Keratinocyte (primary cell): ENCODE results near the gene DEGS2. TPM values are rescaled to one million over a fixed set of nuclear protein-coding genes. Genes with fewer than 3 reads are reported as not detected.

ENCODE experiments used
- DNase-seq: peaks from one replicate; pipeline ENCODE4 v3.0.0-alpha.2; 2011; ENCODE audit warnings: low read depth, missing footprints, low spot score
- FAIRE-seq: peaks from 2 replicates; lab custom pipeline; 2011; peaks lifted over from hg19 to GRCh38; lab: Jason Lieb, UNC
- H2AFZ ChIP-seq: 2 replicates; pipeline ENCODE4 v1.6.0; 2012; ENCODE audit warnings: low read length, control low read depth, inconsistent platforms; ENCODE audit not compliant: control insufficient read depth
- H3K27ac ChIP-seq: 2 replicates; pipeline ENCODE4 v1.5.1; 2011; ENCODE audit warnings: low read length; ENCODE audit not compliant: control insufficient read depth, insufficient read depth
- H3K27me3 ChIP-seq: 3 replicates; pipeline ENCODE4 v1.6.0; 2011; ENCODE audit warnings: low read length; ENCODE audit not compliant: control insufficient read depth, insufficient read depth; ENCODE audit errors: extremely low read depth
- H3K36me3 ChIP-seq, 2 experiments: 2 replicates in 1 of 2; 3 replicates in 1 of 2; pipeline ENCODE4 v1.5.1; 2011; ENCODE audit warnings: low read length in 2 of 2, mild to moderate bottlenecking in 1 of 2; ENCODE audit not compliant: control insufficient read depth in 2 of 2, insufficient read depth in 2 of 2; ENCODE audit errors: extremely low read depth in 1 of 2
- H3K4me1 ChIP-seq: 3 replicates; pipeline ENCODE4 v1.5.1; 2011; ENCODE audit warnings: low read length; ENCODE audit not compliant: control insufficient read depth, insufficient read depth; ENCODE audit errors: extremely low read depth
- H3K4me2 ChIP-seq: 3 replicates; pipeline ENCODE4 v1.6.0; 2011; ENCODE audit warnings: low read depth, low read length; ENCODE audit not compliant: control insufficient read depth, insufficient read depth; ENCODE audit errors: extremely low read depth
- H3K4me3 ChIP-seq, 3 experiments: fragments of 200-600 bp in 1 of 3; sonication (generic) in 1 of 3; 2 replicates in 2 of 3; 3 replicates in 1 of 3; pipeline ENCODE4 v1.5.1; 2011 to 2016; ENCODE audit warnings: low read length in 3 of 3, mild to moderate bottlenecking in 3 of 3, control low read depth in 2 of 3, inconsistent platforms in 1 of 3, low read depth in 1 of 3, mixed read lengths in 1 of 3, mixed run types in 1 of 3, moderate library complexity in 1 of 3; ENCODE audit not compliant: control insufficient read depth in 2 of 3, insufficient read depth in 2 of 3; ENCODE audit errors: extremely low read depth in 1 of 3
- H3K79me2 ChIP-seq: 2 replicates; pipeline ENCODE4 v1.6.0; 2012; ENCODE audit warnings: low read length; ENCODE audit not compliant: control insufficient read depth, insufficient read depth
- H3K9ac ChIP-seq: 3 replicates; pipeline ENCODE4 v1.6.0; 2011; ENCODE audit warnings: low read length; ENCODE audit not compliant: control insufficient read depth, insufficient read depth; ENCODE audit errors: extremely low read depth
- H3K9me1 ChIP-seq: 3 replicates; pipeline ENCODE4 v1.6.0; 2011; ENCODE audit warnings: low read length; ENCODE audit not compliant: control insufficient read depth, insufficient read depth; ENCODE audit errors: extremely low read depth
- H3K9me3 ChIP-seq: 2 replicates; pipeline ENCODE4 v1.5.1; 2012; ENCODE audit warnings: low read depth, low read length; ENCODE audit not compliant: control insufficient read depth
- H4K20me1 ChIP-seq: 3 replicates; pipeline ENCODE4 v1.6.0; 2011; ENCODE audit warnings: low read length; ENCODE audit not compliant: control insufficient read depth, insufficient read depth; ENCODE audit errors: extremely low read depth
- EZH2 ChIP-seq: IDR thresholded peaks from one replicate; pipeline ENCODE4 v1.6.1; 2012; ENCODE audit warnings: inconsistent platforms, mild to moderate bottlenecking, low read length, moderate library complexity
- dilution Hi-C: fragments of 300-500 bp; cut with MboI; formaldehyde crosslinking; loops from one replicate; pipeline ENCODE4 v1.7.0; 2020; ENCODE audit warnings: low sequenced_read_pairs; ENCODE audit not compliant: extremely low pct_ligation_motif_present
- polyA plus RNA-seq, 5 experiments: library from polyadenylated mRNA; depleted of rRNA in 3 of 5; stranded (reverse) in 3 of 5; stranded (forward) in 1 of 5; unstranded in 1 of 5; fragments of >200 nt; gene quantifications; 1 replicate in 1 of 5; 2 replicates in 3 of 5; 3 replicates in 1 of 5; pipeline versions ENCODE4 v1.2.1 to v1.2.3, GENCODE V29; 2011 to 2012; ENCODE audit warnings: missing spikeins in 2 of 5, low read depth in 1 of 5, low replicate concordance in 1 of 5
- TF ChIP-seq, protein P1 (sequence below), 3 experiments: IDR thresholded peaks in 1 of 3; conservative IDR thresholded peaks in 1 of 3; optimal IDR thresholded peaks in 1 of 3; 2 replicates in 2 of 3; 3 replicates in 1 of 3; pipeline versions ENCODE3 to v1.5.1; 2011; ENCODE audit warnings: low read length in 3 of 3, mild to moderate bottlenecking in 3 of 3, moderate library complexity in 2 of 3, control low read depth in 1 of 3, inconsistent platforms in 1 of 3; ENCODE audit not compliant: insufficient read depth in 2 of 3; ENCODE audit errors: extremely low read depth in 1 of 3

DEGS2 gene
- polyA plus RNA-seq, 1 donor (not counting 4 experiments of a cell fraction or from before 2014, with no cell fraction given): 0.46 TPM

DNA sequence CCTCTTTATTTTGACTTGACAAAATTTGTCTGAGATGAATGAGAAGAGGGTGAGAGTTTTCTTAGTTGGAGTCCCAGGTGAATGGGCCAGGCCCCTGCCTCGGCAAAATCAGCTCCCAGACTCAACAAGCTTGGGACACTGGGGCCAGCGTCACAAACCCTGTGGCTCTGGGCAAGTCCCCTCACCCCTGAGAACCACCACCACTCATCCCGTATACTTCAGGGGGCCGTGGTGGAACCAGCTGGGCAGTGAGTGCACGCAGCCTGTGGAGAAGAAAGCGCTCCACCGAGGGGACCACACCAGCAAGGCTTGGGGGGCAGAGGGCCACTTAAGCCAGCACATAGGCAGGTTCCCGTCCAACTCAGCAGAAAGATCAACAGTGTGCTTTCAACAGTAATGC is 40.2 kb downstream of the DEGS2 start:
- Histone ChIP-seq H3K4me2 (no peak overlapping the region), H3K79me2 (no peaks in the 10 kb centered on the region), H3K36me3 (no peaks in the 10 kb centered on the region), H3K27ac (no peak overlapping the region), H3K4me3 (no peak overlapping the region), H3K27me3 (no peaks in the 10 kb centered on the region), H3K9me3 (no peaks in the 10 kb centered on the region), H3K9me1 (no peaks in the 10 kb centered on the region), H4K20me1 (no peaks in the 10 kb centered on the region), H2AFZ (no peak overlapping the region), H3K9ac (no peak overlapping the region), H3K4me1 (no peaks in the 10 kb centered on the region)
- dilution Hi-C loops: no loop called here
- DNase-seq: no peak
- no peak for TF ChIP-seq EZH2
- no peak for FAIRE-seq

DNA sequence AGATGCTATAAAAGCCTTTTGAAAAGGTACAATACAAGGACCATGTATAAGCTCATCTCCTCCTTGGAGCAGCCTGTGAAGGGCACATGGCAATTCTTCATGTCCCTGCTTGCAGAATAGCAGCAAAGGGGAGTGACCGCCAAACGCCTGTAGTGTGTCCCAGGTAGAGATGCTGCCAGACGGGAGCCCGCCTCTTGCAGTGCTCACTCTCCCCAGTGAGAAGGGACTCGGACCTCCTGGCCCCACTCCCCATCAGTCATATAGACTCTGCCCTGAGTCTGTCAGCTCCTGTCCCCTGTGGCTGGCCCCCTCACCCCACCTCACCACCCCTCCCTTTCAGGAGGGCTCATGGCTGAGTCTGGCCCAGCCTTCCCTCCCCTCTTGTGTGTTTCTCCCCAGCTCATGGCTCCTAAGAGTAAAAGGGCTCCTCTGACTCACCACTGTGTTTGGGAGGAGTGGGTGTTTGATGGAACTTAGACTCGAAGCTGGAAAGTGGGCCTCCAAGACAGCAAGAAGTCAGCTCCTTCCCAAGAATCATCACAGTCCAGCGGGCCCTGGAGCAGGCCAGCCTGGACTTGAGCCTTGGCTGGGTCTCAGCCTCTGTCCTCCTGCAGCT is 40.9 kb downstream of the DEGS2 start:
- FAIRE-seq: no peak
- no peak overlapping the region for H3K9ac ChIP-seq

More for the DNA sequence above, 40.9 kb downstream of the DEGS2 start:
- Histone ChIP-seq H2AFZ (no peak overlapping the region), H3K79me2 (no peaks in the 10 kb centered on the region), H4K20me1 (no peaks in the 10 kb centered on the region), H3K27ac (no peak overlapping the region), H3K36me3 (no peaks in the 10 kb centered on the region), H3K9me1 (no peaks in the 10 kb centered on the region), H3K4me3 (no peak overlapping the region), H3K4me2 (no peak overlapping the region), H3K27me3 (no peaks in the 10 kb centered on the region), H3K4me1 (no peaks in the 10 kb centered on the region), H3K9me3 (no peaks in the 10 kb centered on the region)
- dilution Hi-C loops: no loop called here
- no peak for DNase-seq
- TF ChIP-seq, protein P1, sequence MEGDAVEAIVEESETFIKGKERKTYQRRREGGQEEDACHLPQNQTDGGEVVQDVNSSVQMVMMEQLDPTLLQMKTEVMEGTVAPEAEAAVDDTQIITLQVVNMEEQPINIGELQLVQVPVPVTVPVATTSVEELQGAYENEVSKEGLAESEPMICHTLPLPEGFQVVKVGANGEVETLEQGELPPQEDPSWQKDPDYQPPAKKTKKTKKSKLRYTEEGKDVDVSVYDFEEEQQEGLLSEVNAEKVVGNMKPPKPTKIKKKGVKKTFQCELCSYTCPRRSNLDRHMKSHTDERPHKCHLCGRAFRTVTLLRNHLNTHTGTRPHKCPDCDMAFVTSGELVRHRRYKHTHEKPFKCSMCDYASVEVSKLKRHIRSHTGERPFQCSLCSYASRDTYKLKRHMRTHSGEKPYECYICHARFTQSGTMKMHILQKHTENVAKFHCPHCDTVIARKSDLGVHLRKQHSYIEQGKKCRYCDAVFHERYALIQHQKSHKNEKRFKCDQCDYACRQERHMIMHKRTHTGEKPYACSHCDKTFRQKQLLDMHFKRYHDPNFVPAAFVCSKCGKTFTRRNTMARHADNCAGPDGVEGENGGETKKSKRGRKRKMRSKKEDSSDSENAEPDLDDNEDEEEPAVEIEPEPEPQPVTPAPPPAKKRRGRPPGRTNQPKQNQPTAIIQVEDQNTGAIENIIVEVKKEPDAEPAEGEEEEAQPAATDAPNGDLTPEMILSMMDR (optimal IDR thresholded peaks at IDR 0.05 in 1 of 3, IDR thresholded peaks at IDR 0.05 in 1 of 3, conservative IDR thresholded peaks at IDR 0.05 in 1 of 3; ENCODE audit: extremely low read depth in 1 of 3, insufficient read depth in 2 of 3, low read length in 3 of 3): no peak
- no peak for TF ChIP-seq EZH2
